ENCODE results near the gene B3GLCT.

The B3GLCT gene

GRCh38 chr13:31356991-31357390 lies 157.2 kb downstream of the B3GLCT start:
- DNase-seq = no peak

GRCh38 chr13:31357581-31357980 lies 157.8 kb downstream of the B3GLCT start:
- DNase-seq = no peak

- DNase-seq = no peak
Observed at GRCh38 chr13:31361673-31362072, 161.9 kb downstream of the B3GLCT start.

- no peak for DNase-seq
Observed at GRCh38 chr13:31365630-31366029, 165.9 kb downstream of the B3GLCT start.

- DNase-seq = no peak
Observed at GRCh38 chr13:31367410-31367809, 167.6 kb downstream of the B3GLCT start.

GRCh38 chr13:31369213-31369612 lies 169.4 kb downstream of the B3GLCT start:
- DNase-seq = no peak

GRCh38 chr13:31372454-31372853 lies 172.7 kb downstream of the B3GLCT start:
- DNase-seq = no peak

- DNase-seq = no peak
Observed at GRCh38 chr13:31374682-31375081, 174.9 kb downstream of the B3GLCT start.

GRCh38 chr13:31377946-31378345 lies 178.2 kb downstream of the B3GLCT start:
- no peak for DNase-seq

GRCh38 chr13:31380715-31381114 lies 180.9 kb downstream of the B3GLCT start:
- DNase-seq = no peak

Measured in activated gamma-delta T cell (primary cell).